ENCODE data around the gene COL23A1. TPM values are rescaled to one million over a fixed set of nuclear protein-coding genes. Genes with fewer than 3 reads are reported as not detected.

COL23A1 gene
- polyA plus RNA-seq, 3 donors = 0.11 to 0.21 TPM; not detected in 1

- H3K79me2 ChIP-seq (ENCODE audit: insufficient read depth, low read length) = no peaks in the 10 kb centered on the region
- no peak overlapping the region for H3K27ac ChIP-seq (ENCODE audit: low read depth in 1 of 2, low read length in 2 of 2)
- peaks cover 19% of the 10 kb centered on the region for H3K4me1 Mint-ChIP-seq
- H3K36me3 ChIP-seq (replicated peaks in 1 of 2; ENCODE audit: control insufficient read depth in 1 of 2, insufficient read depth in 2 of 2, low read length in 2 of 2) = no peaks in the 10 kb centered on the region
- no peak overlapping the region for H3K4me3 Mint-ChIP-seq
- peak; percentile 38 to 64 (median 58) for DNase-seq
- no peaks in the 10 kb centered on the region for H3K36me3 Mint-ChIP-seq
- H2AFZ ChIP-seq (ENCODE audit: insufficient read depth, low read depth, low read length, poor library complexity, severe bottlenecking) = no peak overlapping the region
- H3K9me3 Mint-ChIP-seq = peaks cover 0 to 2% (median 0%) of the 10 kb centered on the region in 7 donors
- WGBS (ENCODE audit: insufficient coverage) = 37% methylated on average over 6 of the region's 7 CpGs
- H3K9ac ChIP-seq (ENCODE audit: insufficient read depth, low read length, poor library complexity, severe bottlenecking) = no peak overlapping the region
- TF ChIP-seq, protein P1, sequence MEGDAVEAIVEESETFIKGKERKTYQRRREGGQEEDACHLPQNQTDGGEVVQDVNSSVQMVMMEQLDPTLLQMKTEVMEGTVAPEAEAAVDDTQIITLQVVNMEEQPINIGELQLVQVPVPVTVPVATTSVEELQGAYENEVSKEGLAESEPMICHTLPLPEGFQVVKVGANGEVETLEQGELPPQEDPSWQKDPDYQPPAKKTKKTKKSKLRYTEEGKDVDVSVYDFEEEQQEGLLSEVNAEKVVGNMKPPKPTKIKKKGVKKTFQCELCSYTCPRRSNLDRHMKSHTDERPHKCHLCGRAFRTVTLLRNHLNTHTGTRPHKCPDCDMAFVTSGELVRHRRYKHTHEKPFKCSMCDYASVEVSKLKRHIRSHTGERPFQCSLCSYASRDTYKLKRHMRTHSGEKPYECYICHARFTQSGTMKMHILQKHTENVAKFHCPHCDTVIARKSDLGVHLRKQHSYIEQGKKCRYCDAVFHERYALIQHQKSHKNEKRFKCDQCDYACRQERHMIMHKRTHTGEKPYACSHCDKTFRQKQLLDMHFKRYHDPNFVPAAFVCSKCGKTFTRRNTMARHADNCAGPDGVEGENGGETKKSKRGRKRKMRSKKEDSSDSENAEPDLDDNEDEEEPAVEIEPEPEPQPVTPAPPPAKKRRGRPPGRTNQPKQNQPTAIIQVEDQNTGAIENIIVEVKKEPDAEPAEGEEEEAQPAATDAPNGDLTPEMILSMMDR (IDR thresholded peaks at IDR 0.05) = no peak
- intact Hi-C loops (cut with micrococcal nuclease) = no loop called here
- H3K27me3 ChIP-seq (ENCODE audit: control insufficient read depth in 2 of 2, insufficient read depth in 2 of 2, low read length in 2 of 2) = no peaks in the 10 kb centered on the region
- no peaks in the 10 kb centered on the region for H4K20me1 ChIP-seq (ENCODE audit: insufficient read depth, low read length)
- no peak overlapping the region for H3K4me3 ChIP-seq (replicated peaks in 1 of 3; ENCODE audit: low read depth in 2 of 3, low read length in 3 of 3)
- no peaks in the 10 kb centered on the region for H3K9me3 ChIP-seq (replicated peaks in 1 of 2; ENCODE audit: control insufficient read depth in 1 of 2, insufficient read depth in 1 of 2, low read length in 2 of 2)
- no peak overlapping the region for H3K4me2 ChIP-seq (replicated peaks; ENCODE audit: extremely low read depth, low read length, poor library complexity, severe bottlenecking)
- peaks cover 2 to 4% (median 3%) of the 10 kb centered on the region in 3 donors for H3K27me3 Mint-ChIP-seq (ENCODE audit: low read depth in 3 of 3)
- H3K27ac Mint-ChIP-seq = no peak overlapping the region
- H3K4me1 ChIP-seq (ENCODE audit: control insufficient read depth in 1 of 2, insufficient read depth in 2 of 2, low read length in 2 of 2) = peaks cover 19 to 21% of the 10 kb centered on the region in 2 donors
Measured at GRCh38 chr5:178340187-178340586, 250.0 kb downstream of the COL23A1 start.

- Mint-ChIP-seq H3K36me3 (no peaks in the 10 kb centered on the region), H3K4me1 (peaks cover 27% of the 10 kb centered on the region), H3K27ac (no peak overlapping the region), H3K27me3 (ENCODE audit: low read depth in 3 of 3) (peaks cover 2 to 4% (median 3%) of the 10 kb centered on the region in 3 donors), H3K9me3 (peaks cover 0 to 1% (median 0%) of the 10 kb centered on the region in 7 donors), H3K4me3 (no peak overlapping the region)
- Histone ChIP-seq H3K9ac (ENCODE audit: insufficient read depth, low read length, poor library complexity, severe bottlenecking) (no peak overlapping the region), H3K4me3 (replicated peaks in 1 of 3; ENCODE audit: low read depth in 2 of 3, low read length in 3 of 3) (no peak overlapping the region), H3K36me3 (replicated peaks in 1 of 2; ENCODE audit: control insufficient read depth in 1 of 2, insufficient read depth in 2 of 2, low read length in 2 of 2) (no peaks in the 10 kb centered on the region), H3K9me3 (replicated peaks in 1 of 2; ENCODE audit: control insufficient read depth in 1 of 2, insufficient read depth in 1 of 2, low read length in 2 of 2) (no peaks in the 10 kb centered on the region), H2AFZ (ENCODE audit: insufficient read depth, low read depth, low read length, poor library complexity, severe bottlenecking) (no peak overlapping the region), H3K79me2 (ENCODE audit: insufficient read depth, low read length) (no peaks in the 10 kb centered on the region), H4K20me1 (ENCODE audit: insufficient read depth, low read length) (no peaks in the 10 kb centered on the region), H3K4me2 (replicated peaks; ENCODE audit: extremely low read depth, low read length, poor library complexity, severe bottlenecking) (no peak overlapping the region), H3K27ac (ENCODE audit: low read depth in 1 of 2, low read length in 2 of 2) (no peak overlapping the region), H3K4me1 (ENCODE audit: control insufficient read depth in 1 of 2, insufficient read depth in 2 of 2, low read length in 2 of 2) (peaks cover 25 to 30% of the 10 kb centered on the region in 2 donors), H3K27me3 (ENCODE audit: control insufficient read depth in 2 of 2, insufficient read depth in 2 of 2, low read length in 2 of 2) (no peaks in the 10 kb centered on the region)
- no peak for DNase-seq
- TF ChIP-seq, protein P1 (IDR thresholded peaks at IDR 0.05) = no peak
- WGBS (ENCODE audit: insufficient coverage) = 85% methylated on average over 4 of the region's 4 CpGs
- intact Hi-C loops (cut with micrococcal nuclease) = no loop called here
Measured at GRCh38 chr5:178339272-178339671, 250.9 kb downstream of the COL23A1 start.
